HG02798 (cell line): ENCODE measurements around the gene ZNF14.
"Not testable (repeated sequence)": the region's sequence is repeated elsewhere in the genome, so short reads cannot be mapped to it uniquely, and the experiment has no call there.

ENCODE experiments used
- ATAC-seq: cut with Tn5 transposase; IDR thresholded peaks from one replicate; pipeline ENCODE4 v1.9.1; 2021; ENCODE audit warnings: mild to moderate bottlenecking; ENCODE audit not compliant: unreplicated experiment, poor library complexity

ZNF14 gene

GRCh38 chr19:19747357-19748220 lies 14.7 kb upstream of the ZNF14 start:
- no peak for ATAC-seq

- no peak for ATAC-seq
Measured at GRCh38 chr19:19746286-19747213, 13.6 kb upstream of the ZNF14 start.

GRCh38 chr19:19745496-19746285 lies 12.8 kb upstream of the ZNF14 start:
- no peak for ATAC-seq

GRCh38 chr19:19744641-19745040 lies 11.7 kb upstream of the ZNF14 start:
- ATAC-seq = no peak

GRCh38 chr19:19743921-19744320 lies 11.0 kb upstream of the ZNF14 start:
- ATAC-seq = not testable (repeated sequence)

GRCh38 chr19:19743176-19743575 lies 10.3 kb upstream of the ZNF14 start:
- no peak for ATAC-seq

- ATAC-seq = no peak
Measured at GRCh38 chr19:19742773-19743172, 9.9 kb upstream of the ZNF14 start.

- no peak for ATAC-seq
Measured at GRCh38 chr19:19741184-19741583, 8.3 kb upstream of the ZNF14 start.

GRCh38 chr19:19740755-19741154 lies 7.8 kb upstream of the ZNF14 start:
- no peak for ATAC-seq

- ATAC-seq = no peak
Measured at GRCh38 chr19:19738564-19738963, 5.7 kb upstream of the ZNF14 start.

- no peak for ATAC-seq
Measured at GRCh38 chr19:19737559-19738332, 4.8 kb upstream of the ZNF14 start.

- ATAC-seq = no peak
Measured at GRCh38 chr19:19721896-19722295, 11.0 kb downstream of the ZNF14 start.

- ATAC-seq = no peak
Measured at GRCh38 chr19:19719798-19720197, 13.1 kb downstream of the ZNF14 start.

- ATAC-seq = no peak
Measured at GRCh38 chr19:19711934-19712828, 20.7 kb downstream of the ZNF14 start.

- no peak for ATAC-seq
Measured at GRCh38 chr19:19711306-19711933, 21.5 kb downstream of the ZNF14 start.

GRCh38 chr19:19710506-19710905 lies 22.4 kb downstream of the ZNF14 start:
- no peak for ATAC-seq

- no peak for ATAC-seq
Measured at GRCh38 chr19:19704836-19705235, 28.1 kb downstream of the ZNF14 start.

- not testable (repeated sequence) for ATAC-seq
Measured at GRCh38 chr19:19700493-19700892, 32.4 kb downstream of the ZNF14 start.
